ENCODE results near the gene GARIN5A. TPM values are rescaled to one million over a fixed set of nuclear protein-coding genes. Genes with fewer than 3 reads are reported as not detected.

GARIN5A gene
- total and polyA plus RNA-seq, 8 donors, result 1.4 to 2.6 (median 2.1) TPM

DNA sequence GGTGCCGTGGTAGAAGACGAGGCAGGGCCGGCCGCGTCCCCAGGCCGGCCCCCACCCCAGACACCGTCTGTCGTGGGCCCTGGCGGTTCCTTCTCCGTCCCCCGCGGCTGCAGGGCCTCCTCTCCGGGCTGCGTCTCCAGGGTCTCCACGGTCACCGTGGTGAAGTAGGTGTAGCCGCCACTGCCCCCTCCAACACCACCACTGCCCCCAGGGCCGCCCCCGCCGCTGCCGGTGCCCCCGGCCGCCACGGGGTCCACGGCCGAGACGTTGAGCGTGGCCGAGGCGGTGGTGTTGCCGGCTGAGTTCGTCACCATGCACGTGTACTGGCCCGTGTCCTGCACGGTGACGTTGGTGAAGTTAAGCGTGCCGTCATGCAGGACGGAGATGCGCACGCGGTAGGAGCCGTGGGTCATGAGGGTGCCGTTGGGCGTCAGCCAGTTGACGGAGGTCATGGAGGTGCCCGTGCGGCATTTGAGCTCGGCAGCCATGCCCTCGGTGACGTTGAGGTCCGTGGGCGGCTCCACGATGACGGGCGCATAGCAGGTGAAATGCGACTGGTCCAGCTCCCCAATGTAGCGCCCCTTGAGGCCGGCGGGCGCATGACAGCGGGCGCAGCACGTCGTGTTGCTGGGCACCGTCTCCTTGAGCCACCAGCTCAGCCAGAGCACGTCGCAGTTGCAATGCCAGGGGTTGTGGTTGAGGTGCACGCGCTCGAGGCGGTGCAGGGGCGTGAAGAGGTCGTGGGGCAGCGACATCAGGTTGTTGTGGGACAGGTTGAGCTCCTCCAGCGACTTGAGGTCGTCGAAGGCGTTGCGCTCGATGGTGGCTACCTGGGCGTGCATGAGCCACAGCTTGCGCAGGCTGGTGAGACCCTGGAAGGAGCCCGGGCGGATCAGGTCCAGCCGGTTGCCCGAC lies 41.7 kb upstream of the GARIN5A start:
- no peaks in the 10 kb centered on the region for H3K36me3 ChIP-seq
- intact Hi-C loops (cut with DNase I), result no loop called here
- DNase-seq (peak in 1 of 6 donors; percentile 13), FAIRE-seq (no peak), ATAC-seq (no peak)
- H3K4me3 ChIP-seq, result no peak overlapping the region
- no peaks in the 10 kb centered on the region for H3K27me3 ChIP-seq
- no peak overlapping the region for H3K27ac ChIP-seq
- WGBS, 2 donors, result 89 to 93% methylated on average over 87 of the region's 87 CpGs
- no peaks in the 10 kb centered on the region for H3K4me1 ChIP-seq
- no peaks in the 10 kb centered on the region for H3K9me3 ChIP-seq
- TF ChIP-seq, protein P1, sequence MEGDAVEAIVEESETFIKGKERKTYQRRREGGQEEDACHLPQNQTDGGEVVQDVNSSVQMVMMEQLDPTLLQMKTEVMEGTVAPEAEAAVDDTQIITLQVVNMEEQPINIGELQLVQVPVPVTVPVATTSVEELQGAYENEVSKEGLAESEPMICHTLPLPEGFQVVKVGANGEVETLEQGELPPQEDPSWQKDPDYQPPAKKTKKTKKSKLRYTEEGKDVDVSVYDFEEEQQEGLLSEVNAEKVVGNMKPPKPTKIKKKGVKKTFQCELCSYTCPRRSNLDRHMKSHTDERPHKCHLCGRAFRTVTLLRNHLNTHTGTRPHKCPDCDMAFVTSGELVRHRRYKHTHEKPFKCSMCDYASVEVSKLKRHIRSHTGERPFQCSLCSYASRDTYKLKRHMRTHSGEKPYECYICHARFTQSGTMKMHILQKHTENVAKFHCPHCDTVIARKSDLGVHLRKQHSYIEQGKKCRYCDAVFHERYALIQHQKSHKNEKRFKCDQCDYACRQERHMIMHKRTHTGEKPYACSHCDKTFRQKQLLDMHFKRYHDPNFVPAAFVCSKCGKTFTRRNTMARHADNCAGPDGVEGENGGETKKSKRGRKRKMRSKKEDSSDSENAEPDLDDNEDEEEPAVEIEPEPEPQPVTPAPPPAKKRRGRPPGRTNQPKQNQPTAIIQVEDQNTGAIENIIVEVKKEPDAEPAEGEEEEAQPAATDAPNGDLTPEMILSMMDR (IDR thresholded peaks at IDR 0.05), result no peak

DNA sequence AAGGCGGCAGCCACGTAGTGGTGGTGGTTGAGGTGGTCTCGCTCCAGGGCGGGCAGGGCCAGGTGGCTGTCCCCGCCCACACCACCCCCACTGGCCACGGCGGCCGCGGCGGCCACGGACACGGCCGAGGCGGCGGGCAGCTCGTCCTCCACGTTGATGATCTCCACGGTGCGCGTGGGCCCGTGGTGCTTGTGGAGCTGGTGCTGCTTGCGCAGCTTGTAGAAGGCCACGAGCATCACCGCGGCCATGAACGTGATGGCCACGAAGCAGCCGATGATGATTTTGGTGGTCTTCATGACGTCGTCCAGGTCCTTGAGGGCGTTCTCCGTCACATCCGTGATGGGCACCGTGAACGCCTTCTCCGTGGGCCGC lies 41.0 kb upstream of the GARIN5A start:
- no peak overlapping the region for H3K4me3 ChIP-seq
- H3K27ac ChIP-seq, result no peak overlapping the region
- no peak for FAIRE-seq
- 90 to 91% methylated on average over 35 to 37 of the region's 37 CpGs for WGBS, 2 donors
- H3K27me3 ChIP-seq, result no peaks in the 10 kb centered on the region
- intact Hi-C loops (cut with DNase I), result no loop called here
- H3K9me3 ChIP-seq, result no peaks in the 10 kb centered on the region
- no peaks in the 10 kb centered on the region for H3K36me3 ChIP-seq
- TF ChIP-seq, protein P1 (IDR thresholded peaks at IDR 0.05), result no peak
- ATAC-seq, result no peak
- DNase-seq, result no peak
- no peaks in the 10 kb centered on the region for H3K4me1 ChIP-seq

DNA sequence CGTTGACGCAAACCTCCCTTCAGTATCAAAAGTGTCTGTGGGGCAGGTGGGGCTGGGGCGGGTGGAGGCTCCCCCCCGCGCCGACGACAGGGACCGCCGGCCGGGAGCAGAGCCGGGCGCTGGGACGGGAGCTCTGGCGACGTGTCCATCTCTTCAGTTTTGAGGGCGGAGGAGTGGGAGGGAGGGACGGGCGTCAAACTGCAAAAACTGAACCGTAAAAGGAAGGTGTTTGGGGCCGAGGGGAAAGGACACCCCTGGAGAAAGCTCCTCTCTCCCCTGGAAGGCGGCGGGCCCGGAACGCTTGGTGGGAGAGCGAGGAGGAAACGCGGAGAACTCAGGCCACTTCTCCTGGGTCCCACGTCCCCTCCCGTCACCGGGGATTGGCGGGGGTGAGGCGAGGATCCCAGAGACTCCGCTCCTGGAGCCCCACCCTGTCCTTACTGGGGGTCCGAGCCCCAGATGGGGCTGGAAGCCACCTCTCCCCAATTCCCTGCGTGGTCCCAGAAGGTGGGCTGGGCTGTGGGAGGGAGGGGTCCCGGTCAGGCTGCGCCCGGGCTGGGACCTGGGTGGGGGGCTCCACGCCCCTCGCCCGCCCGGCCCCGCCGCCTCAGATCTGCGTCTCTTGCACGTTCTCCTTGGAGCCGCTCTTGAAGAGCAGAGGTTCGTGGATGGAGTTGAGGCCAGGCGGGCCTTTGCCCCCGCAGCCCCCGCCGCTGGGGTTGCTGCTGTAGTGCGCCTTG lies 40.5 kb upstream of the GARIN5A start:
- no peaks in the 10 kb centered on the region for H3K36me3 ChIP-seq
- H3K4me3 ChIP-seq, result no peak overlapping the region
- no peaks in the 10 kb centered on the region for H3K27me3 ChIP-seq
- DNase-seq (peak in 1 of 6 donors; percentile 15), ATAC-seq (no peak), FAIRE-seq (no peak)
- TF ChIP-seq, protein P1 (IDR thresholded peaks at IDR 0.05), result no peak
- 38 to 47% methylated on average over 42 to 53 of the region's 53 CpGs for WGBS, 2 donors
- H3K9me3 ChIP-seq, result no peaks in the 10 kb centered on the region
- intact Hi-C loops (cut with DNase I), result no loop called here
- no peak overlapping the region for H3K27ac ChIP-seq
- no peaks in the 10 kb centered on the region for H3K4me1 ChIP-seq

GRCh38 chr19:50516456-50516855 lies 39.8 kb upstream of the GARIN5A start:
- H3K4me1 ChIP-seq, result no peaks in the 10 kb centered on the region
- DNase-seq, result peak in 1 of 6 donors; percentile 21
- no peak for FAIRE-seq
- no peak overlapping the region for H3K27ac ChIP-seq
- intact Hi-C loops (cut with DNase I), result no loop called here
- H3K9me3 ChIP-seq, result no peaks in the 10 kb centered on the region
- WGBS, 2 donors, result 34 to 36% methylated on average over 12 of the region's 12 CpGs
- H3K4me3 ChIP-seq, result no peak overlapping the region
- H3K27me3 ChIP-seq, result no peaks in the 10 kb centered on the region
- H3K36me3 ChIP-seq, result no peaks in the 10 kb centered on the region
- TF ChIP-seq, protein P1 (IDR thresholded peaks at IDR 0.05), result no peak
- no peak for ATAC-seq

Measured in pancreas (tissue), 10 donors.